K562 (cell line): ENCODE measurements around the gene TRIM45. TPM values are rescaled to one million over a fixed set of nuclear protein-coding genes. Genes with fewer than 3 reads are reported as not detected.

Experiments used
- ARID3B ChIP-seq: fragments of 250-450 bp; sonication (Bioruptor Pico); IDR thresholded peaks from 2 replicates; pipeline ENCODE4 v1.4.0; 2020; ENCODE audit warnings: borderline replicate concordance
- BCOR ChIP-seq: fragments of 450-650 bp; IDR thresholded peaks from 2 replicates; pipeline ENCODE4 v1.6.1; 2016
- CAMTA2 ChIP-seq: fragments of 250-450 bp; sonication (Bioruptor Pico); conservative IDR thresholded peaks from 2 replicates; pipeline ENCODE4 v1.5.1; 2022
- CEBPZ ChIP-seq: fragments of 150-350 bp; IDR thresholded peaks from 2 replicates; pipeline ENCODE4 v1.6.1; 2014; ENCODE audit warnings: low read depth, mild to moderate bottlenecking, low read length, borderline replicate concordance
- ELF4 ChIP-seq: fragments of 450-650 bp; formaldehyde crosslinking; IDR thresholded peaks from 2 replicates; pipeline ENCODE4 v1.4.0; 2022; ENCODE audit warnings: missing genetic modification characterization
- KDM4B ChIP-seq, 2 experiments: fragments of 450-650 bp in 1 of 2; sonication (generic) in 1 of 2; IDR thresholded peaks; 2 replicates each; pipeline ENCODE4 v1.6.1; 2016 to 2017; ENCODE audit warnings: borderline replicate concordance in 2 of 2, antibody characterized with exemption in 1 of 2, low read depth in 1 of 2, mild to moderate bottlenecking in 1 of 2
- MAFK ChIP-seq: IDR thresholded peaks from 2 replicates; pipeline ENCODE4 v1.6.1; 2011; ENCODE audit warnings: low read length, improper control_type of control experiment
- NELFE ChIP-seq: IDR thresholded peaks from 2 replicates; pipeline ENCODE4 v1.6.1; 2011; ENCODE audit warnings: mild to moderate bottlenecking; ENCODE audit not compliant: insufficient read depth, insufficient read length
- NRF1 ChIP-seq, 2 experiments: fragments of 450-650 bp; IDR thresholded peaks in 1 of 2; conservative IDR thresholded peaks in 1 of 2; 2 replicates each; pipeline ENCODE4 v1.6.1; 2014; ENCODE audit warnings: mild to moderate bottlenecking in 2 of 2
- PHB2 ChIP-seq: fragments of 450-650 bp; IDR thresholded peaks from 2 replicates; pipeline ENCODE4 v1.6.1; 2017; ENCODE audit warnings: low read depth
- RBFOX2 ChIP-seq: fragments of 200-400 bp; formaldehyde crosslinking; IDR thresholded peaks from 2 replicates; pipeline ENCODE4 v1.6.1; 2017; ENCODE audit warnings: low read depth, mild to moderate bottlenecking, low read length, moderate library complexity
- RUNX1 ChIP-seq: sonication (generic); IDR thresholded peaks from 2 replicates; pipeline ENCODE4 v1.6.1; 2016; ENCODE audit warnings: antibody characterized with exemption, low read depth
- SMARCE1 ChIP-seq: fragments of 450-650 bp; IDR thresholded peaks from 2 replicates; pipeline ENCODE4 v1.7.1; 2016; ENCODE audit warnings: mild to moderate bottlenecking
- TBL1XR1 ChIP-seq, 2 experiments: IDR thresholded peaks; 2 replicates each; pipeline ENCODE4 v1.6.1; 2012; ENCODE audit warnings: improper control_type of control experiment in 2 of 2, low read length in 2 of 2, mild to moderate bottlenecking in 1 of 2
- TOE1 ChIP-seq, 2 experiments: fragments of 450-650 bp in 1 of 2; sonication (generic) in 1 of 2; formaldehyde crosslinking in 1 of 2; IDR thresholded peaks; 2 replicates each; pipeline versions ENCODE4 v1.7.1 to v1.8.0; 2016 to 2022; ENCODE audit warnings: borderline replicate concordance in 2 of 2, mild to moderate bottlenecking in 2 of 2, antibody characterized with exemption in 1 of 2, inconsistent platforms in 1 of 2, low read depth in 1 of 2, missing genetic modification reagents in 1 of 2, moderate library complexity in 1 of 2
- ZBTB2 ChIP-seq: fragments of 450-650 bp; IDR thresholded peaks from 2 replicates; pipeline ENCODE4 v1.6.1; 2016; ENCODE audit warnings: antibody characterized with exemption
- ZNF184 ChIP-seq: sonication (generic); formaldehyde crosslinking; IDR thresholded peaks from 2 replicates; pipeline ENCODE4 v1.5.0; 2020; ENCODE audit warnings: missing genetic modification reagents
- ZNF3 ChIP-seq: fragments of 250-450 bp; sonication (Bioruptor Pico); IDR thresholded peaks from 2 replicates; pipeline ENCODE4 v1.5.0; 2021; ENCODE audit warnings: mild to moderate bottlenecking, moderate library complexity
- ZNF324 ChIP-seq: fragments of 250-450 bp; sonication (Bioruptor Pico); IDR thresholded peaks from 2 replicates; pipeline ENCODE4 v1.4.0; 2020; ENCODE audit warnings: mild to moderate bottlenecking
- ZNF512 ChIP-seq: IDR thresholded peaks from 2 replicates; pipeline ENCODE4 v1.6.1; 2016; ENCODE audit warnings: missing genetic modification characterization, missing compliant biosample characterization
- polyA plus RNA-seq, 8 experiments: library from polyadenylated mRNA; depleted of rRNA in 4 of 8; stranded (reverse) in 5 of 8; unstranded in 3 of 8; fragments of >200 nt; fragmentation: Nextera tagmentation in 2 of 8; fragmentation: Illumina TruSeq in 1 of 8; extraction: Ambion mirVana in 2 of 8; extraction: Trizol in 1 of 8; gene quantifications; 2 replicates each; pipeline versions ENCODE4 v1.2.1 to v1.2.3, GENCODE V29; 2011 to 2014; ENCODE audit warnings: inconsistent platforms in 1 of 8, missing spikeins in 1 of 8
- total RNA-seq, 7 experiments: library from RNA; depleted of rRNA in 6 of 7; stranded (reverse); fragments of >200 nt in 6 of 7; fragmentation: Illumina TruSeq in 2 of 7; extraction: Trizol in 2 of 7; gene quantifications; 2 replicates each; pipeline versions ENCODE4 v1.2.1 to v1.2.3, GENCODE V29; 2011 to 2021; ENCODE audit warnings: low replicate concordance in 1 of 7

TRIM45 gene
- total and polyA plus RNA-seq, 9 of the 15 experiments (the other 6 are each of a cell fraction or from before 2014, with no cell fraction given): 1.9 to 6.2 (median 3.6) TPM

- TF ChIP-seq ZBTB2: peak; percentile 56; the same call in 1 of the 2 replicates
- TF ChIP-seq ELF4 (CRISPR knock-in tag): 0 out of 2 replicates have a peak, but pooled peaks have one; percentile 7
- peak; percentile 80 for TF ChIP-seq CEBPZ
- TF ChIP-seq KDM4B (IDR thresholded peaks at IDR 0.05; ENCODE audit: borderline replicate concordance in 2 of 2, low read depth in 1 of 2): 0 out of 4 replicates have a peak, but pooled peaks of 1 of the 2 experiments have one; percentile 53
- peak; percentile 70; the same call in 1 of the 2 replicates for TF ChIP-seq TOE1 (IDR thresholded peaks at IDR 0.05; ENCODE audit: borderline replicate concordance)
- no peak; the same call in 1 of the 2 replicates for TF ChIP-seq TOE1 (CRISPR knock-in tag; IDR thresholded peaks at IDR 0.05; ENCODE audit: borderline replicate concordance, low read depth)
- no peak for TF ChIP-seq SMARCE1
- no peak for TF ChIP-seq ZNF324 (CRISPR knock-in tag)
- no peak for TF ChIP-seq CAMTA2 (CRISPR knock-in tag)
- TF ChIP-seq ARID3B (CRISPR knock-in tag): no peak
- no peak for TF ChIP-seq ZNF3 (CRISPR knock-in tag)
- TF ChIP-seq ZNF512 (tag): no peak
- no peak for TF ChIP-seq TBL1XR1 (IDR thresholded peaks at IDR 0.05; ENCODE audit: low read length in 2 of 2)
- TF ChIP-seq ZNF184 (CRISPR knock-in tag): no peak
- TF ChIP-seq RUNX1: no peak
- no peak for TF ChIP-seq MAFK
- TF ChIP-seq NELFE: no peak
- TF ChIP-seq RBFOX2: peak; percentile 86
- no peak for TF ChIP-seq PHB2
- 0 out of 2 replicates have a peak, but pooled peaks have one; percentile 29 for TF ChIP-seq BCOR
- peak; percentile 69 to 73 for TF ChIP-seq NRF1 (conservative IDR thresholded peaks at IDR 0.05 in 1 of 2, IDR thresholded peaks at IDR 0.05 in 1 of 2)
These were observed at the start of gene TRIM45 (continued) for GRCh38 chr1:117121589-117122329.
